Measurements from ENCODE around the gene CMTM3. TPM values are rescaled to one million over a fixed set of nuclear protein-coding genes. Genes with fewer than 3 reads are reported as not detected.

The CMTM3 gene
- total and polyA plus RNA-seq, 8 donors: 0.87 to 12.2 (median 8.5) TPM; not detected in 2

DNA sequence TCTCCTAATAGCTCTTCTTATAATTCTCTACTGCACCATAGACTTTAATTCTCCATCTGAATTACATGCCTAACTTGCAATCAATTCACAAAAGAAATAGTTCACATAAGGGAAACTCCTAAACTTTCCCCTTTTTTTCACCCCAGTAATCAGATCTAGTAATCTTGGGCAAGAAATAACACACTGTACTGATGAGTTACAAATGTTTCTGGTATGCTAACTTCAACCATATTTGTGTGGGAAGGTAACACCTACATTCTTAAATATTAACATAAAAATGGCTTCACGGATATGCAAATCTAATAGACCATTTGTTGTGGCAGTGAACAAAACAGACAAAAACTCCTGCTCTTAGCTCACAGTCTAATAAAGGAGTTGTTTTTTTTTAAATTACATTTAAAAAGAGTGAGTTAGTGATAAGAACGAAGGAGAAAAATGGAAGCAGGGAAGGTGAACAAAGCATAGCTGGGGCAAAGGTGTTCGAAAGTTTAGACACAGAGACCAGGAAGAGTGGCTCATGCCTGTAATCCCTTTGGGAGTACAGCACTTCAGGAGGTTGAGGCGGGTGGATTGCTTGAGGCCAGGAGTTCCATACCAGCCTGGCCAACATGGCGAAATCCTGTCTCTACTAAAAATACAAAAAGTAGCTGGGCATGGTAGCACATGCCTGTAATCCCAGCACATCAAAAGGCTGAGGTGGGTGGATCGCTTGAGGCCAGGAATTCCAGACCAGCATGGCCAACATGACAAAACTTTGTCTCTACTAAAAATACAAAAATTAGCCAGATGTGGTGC, 34.8 kb downstream of the CMTM3 start:
- Histone ChIP-seq H3K36me3 (peaks cover 0 to 10% (median 5%) of the 10 kb centered on the region in 4 donors), H3K9me3 (no peaks in the 10 kb centered on the region), H3K27me3 (no peaks in the 10 kb centered on the region), H3K4me1 (peaks cover 0 to 45% (median 21%) of the 10 kb centered on the region in 4 donors), H3K4me3 (no peak overlapping the region), H3K27ac (peak overlapping the region; percentile 16 to 69 (median 47))
- WGBS, 5 donors: 60 to 82% (median 68%) methylated on average over 6 of the region's 6 CpGs
- peak in 1 of 2 donors; percentile 45 for DNase-seq
- intact Hi-C loops (cut with DNase I; ENCODE audit: low total_unique reads): no loop called here
- TF ChIP-seq POLR2A (IDR thresholded peaks at IDR 0.05): no peak
- no peak for TF ChIP-seq POLR2AphosphoS5 (IDR thresholded peaks at IDR 0.05)
- TF ChIP-seq, protein P1, sequence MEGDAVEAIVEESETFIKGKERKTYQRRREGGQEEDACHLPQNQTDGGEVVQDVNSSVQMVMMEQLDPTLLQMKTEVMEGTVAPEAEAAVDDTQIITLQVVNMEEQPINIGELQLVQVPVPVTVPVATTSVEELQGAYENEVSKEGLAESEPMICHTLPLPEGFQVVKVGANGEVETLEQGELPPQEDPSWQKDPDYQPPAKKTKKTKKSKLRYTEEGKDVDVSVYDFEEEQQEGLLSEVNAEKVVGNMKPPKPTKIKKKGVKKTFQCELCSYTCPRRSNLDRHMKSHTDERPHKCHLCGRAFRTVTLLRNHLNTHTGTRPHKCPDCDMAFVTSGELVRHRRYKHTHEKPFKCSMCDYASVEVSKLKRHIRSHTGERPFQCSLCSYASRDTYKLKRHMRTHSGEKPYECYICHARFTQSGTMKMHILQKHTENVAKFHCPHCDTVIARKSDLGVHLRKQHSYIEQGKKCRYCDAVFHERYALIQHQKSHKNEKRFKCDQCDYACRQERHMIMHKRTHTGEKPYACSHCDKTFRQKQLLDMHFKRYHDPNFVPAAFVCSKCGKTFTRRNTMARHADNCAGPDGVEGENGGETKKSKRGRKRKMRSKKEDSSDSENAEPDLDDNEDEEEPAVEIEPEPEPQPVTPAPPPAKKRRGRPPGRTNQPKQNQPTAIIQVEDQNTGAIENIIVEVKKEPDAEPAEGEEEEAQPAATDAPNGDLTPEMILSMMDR (IDR thresholded peaks at IDR 0.05): no peak
- no peak for TF ChIP-seq EP300 (IDR thresholded peaks at IDR 0.05)

DNA sequence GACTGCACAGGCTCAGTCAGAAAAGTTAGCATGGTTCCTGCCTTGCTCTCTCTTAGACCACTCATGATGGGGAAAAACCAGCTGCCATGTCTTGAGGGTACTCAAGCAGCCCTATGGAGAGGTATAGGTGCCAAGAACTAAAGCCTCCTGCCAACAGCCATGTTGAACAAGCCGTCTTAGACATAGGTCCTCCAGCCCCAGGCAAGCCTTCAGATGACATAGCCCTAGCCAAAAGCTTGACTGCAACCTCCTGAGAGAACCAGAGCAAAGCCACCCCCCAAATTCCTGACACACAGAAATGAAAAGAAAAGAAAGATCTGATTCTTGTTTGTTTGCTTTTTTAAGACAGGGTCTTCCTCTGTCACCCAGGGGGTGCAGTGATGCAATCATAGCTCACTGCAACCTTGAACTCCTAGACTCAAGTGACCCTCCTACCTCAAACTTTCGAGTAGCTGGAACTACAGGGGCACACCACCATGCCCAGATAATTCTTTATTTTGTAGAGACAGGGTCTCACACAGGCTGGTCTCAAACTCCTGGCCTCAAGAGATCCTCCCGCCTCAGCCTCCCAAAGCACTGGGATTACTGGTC, 36.3 kb downstream of the CMTM3 start:
- Histone ChIP-seq H3K27me3 (no peaks in the 10 kb centered on the region), H3K36me3 (peaks cover 0 to under 1% (median 0%) of the 10 kb centered on the region in 4 donors), H3K27ac (peak overlapping the region in 4 of 5 donors; percentile 19 to 69 (median 44)), H3K9me3 (no peaks in the 10 kb centered on the region), H3K4me1 (peaks cover 0 to 40% (median 21%) of the 10 kb centered on the region in 4 donors), H3K4me3 (no peak overlapping the region)
- no peak for TF ChIP-seq EP300 (IDR thresholded peaks at IDR 0.05)
- no peak for TF ChIP-seq POLR2AphosphoS5 (IDR thresholded peaks at IDR 0.05)
- TF ChIP-seq, protein P1 (IDR thresholded peaks at IDR 0.05): no peak
- no peak for TF ChIP-seq POLR2A (IDR thresholded peaks at IDR 0.05)
- intact Hi-C loops (cut with DNase I; ENCODE audit: low total_unique reads): no loop called here
- 87 to 94% (median 93%) methylated on average over 3 of the region's 3 CpGs for WGBS, 5 donors
- no peak for DNase-seq

DNA sequence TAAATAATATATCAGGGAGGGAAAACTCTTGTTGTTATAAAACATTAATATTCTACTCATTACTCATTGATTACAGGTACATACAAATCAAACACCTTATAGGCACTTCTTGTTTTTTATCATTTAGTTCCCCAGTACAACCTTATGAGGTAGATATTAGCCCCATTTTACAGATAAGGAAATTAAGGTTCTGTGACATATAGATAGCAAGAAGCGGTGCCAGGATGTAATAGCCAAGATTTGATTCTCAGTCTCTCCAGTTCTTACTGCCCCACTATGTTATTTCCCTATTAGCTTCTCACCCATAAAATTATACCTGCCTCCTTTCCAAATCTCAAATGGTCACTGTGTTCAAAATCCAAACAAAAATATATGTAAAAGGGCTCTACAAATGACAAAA, 36.9 kb downstream of the CMTM3 start:
- Histone ChIP-seq H3K27ac (peak overlapping the region in 4 of 5 donors; percentile 12 to 76 (median 62)), H3K9me3 (no peaks in the 10 kb centered on the region), H3K4me3 (no peak overlapping the region), H3K27me3 (no peaks in the 10 kb centered on the region), H3K4me1 (peaks cover 0 to 40% (median 17%) of the 10 kb centered on the region in 4 donors), H3K36me3 (no peaks in the 10 kb centered on the region)
- WGBS, 5 donors: 36 to 73% (median 46%) methylated on average over 1 of the region's 1 CpG
- intact Hi-C loops (cut with DNase I; ENCODE audit: low total_unique reads): no loop called here
- no peak for DNase-seq
- no peak for TF ChIP-seq POLR2AphosphoS5 (IDR thresholded peaks at IDR 0.05)
- TF ChIP-seq, protein P1 (IDR thresholded peaks at IDR 0.05): no peak
- TF ChIP-seq EP300 (IDR thresholded peaks at IDR 0.05): no peak
- no peak for TF ChIP-seq POLR2A (IDR thresholded peaks at IDR 0.05)

DNA sequence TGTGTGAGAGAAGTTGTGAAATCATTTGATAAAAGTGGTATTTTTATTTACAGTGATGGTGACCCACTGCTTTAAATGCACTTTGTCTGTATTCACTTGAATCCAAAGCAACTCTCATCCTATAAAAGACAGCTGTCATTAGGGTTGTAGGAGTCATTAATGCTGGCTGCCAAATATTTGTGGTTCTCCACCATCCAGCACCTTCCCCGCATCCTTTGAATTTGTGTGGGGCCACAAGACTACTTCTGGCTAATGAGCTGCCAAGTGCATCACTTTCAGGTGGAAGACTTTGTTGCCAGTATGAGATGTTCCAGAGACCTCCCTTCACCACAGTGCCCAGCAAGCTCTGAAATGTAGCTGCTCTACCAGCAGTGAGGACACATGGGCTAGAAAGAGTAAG, 43.4 kb downstream of the CMTM3 start:
- TF ChIP-seq, protein P1 (IDR thresholded peaks at IDR 0.05): no peak
- no peak for TF ChIP-seq POLR2A (IDR thresholded peaks at IDR 0.05)
- TF ChIP-seq POLR2AphosphoS5 (IDR thresholded peaks at IDR 0.05): no peak
- no peak for TF ChIP-seq EP300 (IDR thresholded peaks at IDR 0.05)
- Histone ChIP-seq H3K9me3 (no peaks in the 10 kb centered on the region), H3K27me3 (no peaks in the 10 kb centered on the region), H3K4me3 (no peak overlapping the region), H3K27ac (no peak overlapping the region), H3K36me3 (no peaks in the 10 kb centered on the region), H3K4me1 (peaks cover 23 to 46% (median 42%) of the 10 kb centered on the region in 4 donors)
- intact Hi-C loops (cut with DNase I; ENCODE audit: low total_unique reads): no loop called here
- whole genome bisulfite sequencing, 5 donors: 90 to 100% (median 100%) methylated on average over 1 of the region's 1 CpG
- DNase-seq: no peak
